A549 (cell line): Measurements from ENCODE around the gene NRARP.

Experiments used
- CTCF ChIP-seq: fragments of >200 bp; sonication (Bioruptor Twin); formaldehyde crosslinking; IDR thresholded peaks from 3 replicates; pipeline ENCODE4 v1.5.1; 2016
- EHMT2 ChIP-seq: fragments of 200-600 bp; sonication (generic); IDR thresholded peaks from 2 replicates; pipeline ENCODE4 v1.6.1; 2016; ENCODE audit warnings: antibody characterized with exemption, low read depth, mild to moderate bottlenecking, moderate library complexity
- KDM5A ChIP-seq: fragments of 200-600 bp; sonication (generic); IDR thresholded peaks from 2 replicates; pipeline ENCODE4 v1.6.1; 2016; ENCODE audit warnings: antibody characterized with exemption, mild to moderate bottlenecking
- MYC ChIP-seq: IDR thresholded peaks from 2 replicates; pipeline ENCODE4 v1.6.1; 2012; ENCODE audit warnings: mild to moderate bottlenecking, inconsistent platforms, low read length, improper control_type of control experiment, borderline replicate concordance
- NPAS2 ChIP-seq: fragments of 250-450 bp; sonication (Bioruptor Pico); IDR thresholded peaks from 2 replicates; pipeline ENCODE4 v1.8.0; 2022; ENCODE audit warnings: mild to moderate bottlenecking, moderate library complexity, borderline replicate concordance
- POLR2A ChIP-seq: IDR thresholded peaks from 2 replicates; pipeline ENCODE4 v1.6.1; 2012; ENCODE audit warnings: mild to moderate bottlenecking, low read length
- RAD21 ChIP-seq, 2 experiments: fragments of >200 bp in 1 of 2; sonication (Bioruptor Twin) in 1 of 2; formaldehyde crosslinking in 1 of 2; IDR thresholded peaks in 1 of 2; conservative IDR thresholded peaks in 1 of 2; 2 replicates in 1 of 2; 3 replicates in 1 of 2; pipeline ENCODE4 v1.6.1; 2012 to 2018; ENCODE audit warnings: inconsistent platforms in 1 of 2
- REST ChIP-seq: fragments of 200-600 bp; sonication (generic); IDR thresholded peaks from 2 replicates; pipeline ENCODE4 v1.6.1; 2016; ENCODE audit warnings: antibody characterized with exemption, mild to moderate bottlenecking, moderate library complexity
- TP53 ChIP-seq: fragments of 250-450 bp; sonication (Bioruptor Pico); IDR thresholded peaks from 2 replicates; pipeline ENCODE4 v1.5.0; 2021; ENCODE audit warnings: mild to moderate bottlenecking, moderate library complexity
- ZFP36 ChIP-seq: fragments of 450-650 bp; IDR thresholded peaks from 2 replicates; pipeline ENCODE4 v1.6.1; 2014; ENCODE audit warnings: borderline replicate concordance; ENCODE audit not compliant: partially characterized antibody
- TF ChIP-seq, protein P1 (sequence below): fragments of >200 bp; sonication (Bioruptor Twin); formaldehyde crosslinking; IDR thresholded peaks from 3 replicates; pipeline ENCODE4 v1.6.1; 2016

GRCh38 chr9:137273611-137274320 is 28.3 kb downstream of the NRARP start:
- TF ChIP-seq CTCF: no peak
- no peak for TF ChIP-seq REST
- TF ChIP-seq ZFP36: no peak
- TF ChIP-seq POLR2A: no peak
- TF ChIP-seq EHMT2: no peak
- TF ChIP-seq NPAS2 (CRISPR knock-in tag): no peak
- no peak for TF ChIP-seq RAD21 (conservative IDR thresholded peaks at IDR 0.05 in 1 of 2, IDR thresholded peaks at IDR 0.05 in 1 of 2)
- TF ChIP-seq TP53 (CRISPR knock-in tag): no peak
- TF ChIP-seq MYC: no peak
- TF ChIP-seq, protein P1, sequence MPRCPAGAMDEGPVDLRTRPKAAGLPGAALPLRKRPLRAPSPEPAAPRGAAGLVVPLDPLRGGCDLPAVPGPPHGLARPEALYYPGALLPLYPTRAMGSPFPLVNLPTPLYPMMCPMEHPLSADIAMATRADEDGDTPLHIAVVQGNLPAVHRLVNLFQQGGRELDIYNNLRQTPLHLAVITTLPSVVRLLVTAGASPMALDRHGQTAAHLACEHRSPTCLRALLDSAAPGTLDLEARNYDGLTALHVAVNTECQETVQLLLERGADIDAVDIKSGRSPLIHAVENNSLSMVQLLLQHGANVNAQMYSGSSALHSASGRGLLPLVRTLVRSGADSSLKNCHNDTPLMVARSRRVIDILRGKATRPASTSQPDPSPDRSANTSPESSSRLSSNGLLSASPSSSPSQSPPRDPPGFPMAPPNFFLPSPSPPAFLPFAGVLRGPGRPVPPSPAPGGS: no peak
- no peak for TF ChIP-seq KDM5A
